Subcutaneous adipose tissue (tissue), 4 donors: ENCODE measurements around the gene SIPA1L3. TPM values are rescaled to one million over a fixed set of nuclear protein-coding genes. Genes with fewer than 3 reads are reported as not detected.

Source experiments
- CTCF ChIP-seq: fragments of 450-650 bp; IDR thresholded peaks from one replicate; pipeline ENCODE4 v1.5.1; 2016; ENCODE audit warnings: low read depth, mild to moderate bottlenecking, control low read depth, antibody characterized with exemption, moderate library complexity
- total RNA-seq, 4 donors: library from RNA; depleted of rRNA; stranded (reverse); fragments of >200 nt; gene quantifications; one replicate each; pipeline ENCODE4 v1.1.0, GENCODE V29; 2016

The SIPA1L3 gene
- total RNA-seq, 4 donors from 2014 or later, result 8.2 to 15.3 (median 11.6) TPM

DNA sequence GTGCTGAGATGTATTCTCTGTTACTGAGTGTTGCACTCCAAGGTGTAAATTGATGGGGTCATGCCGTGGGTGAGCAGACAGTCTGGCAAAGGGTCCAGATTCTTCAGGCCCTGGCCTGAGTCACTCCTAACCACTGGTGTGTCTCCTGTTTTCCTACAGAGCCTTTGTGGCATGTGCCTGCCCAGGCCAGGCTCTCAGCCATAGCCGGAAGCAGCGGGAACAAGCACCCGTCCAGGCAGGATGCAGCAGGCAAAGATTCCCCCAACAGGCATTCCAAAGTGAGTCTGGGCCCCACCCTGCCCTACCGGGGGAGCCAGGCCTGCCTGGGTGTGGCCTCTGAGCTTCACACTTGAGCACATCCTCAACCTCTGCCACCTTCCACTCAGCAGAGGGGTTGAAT, 255.1 kb downstream of the SIPA1L3 start:
- no peak for TF ChIP-seq CTCF

DNA sequence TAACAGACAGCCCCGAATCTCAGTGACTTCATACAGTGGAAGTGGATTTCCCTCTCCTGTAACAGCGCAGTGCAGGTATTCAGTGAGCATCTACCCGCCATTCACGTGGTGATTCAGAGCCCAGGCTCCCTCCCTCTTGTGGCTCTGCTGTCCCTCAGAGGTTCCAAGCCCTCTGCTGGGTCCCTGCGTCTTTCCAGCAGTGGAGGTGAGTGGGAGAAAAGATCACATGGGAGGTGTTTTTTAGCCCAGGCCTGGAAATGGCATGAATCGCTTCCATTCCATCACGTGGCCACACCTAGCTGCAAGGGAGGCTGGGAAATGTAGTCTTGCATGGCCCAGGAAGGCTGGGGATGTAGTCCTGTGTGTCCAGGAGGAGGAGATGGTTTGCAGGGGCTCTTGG, 255.6 kb downstream of the SIPA1L3 start:
- no peak for TF ChIP-seq CTCF

DNA sequence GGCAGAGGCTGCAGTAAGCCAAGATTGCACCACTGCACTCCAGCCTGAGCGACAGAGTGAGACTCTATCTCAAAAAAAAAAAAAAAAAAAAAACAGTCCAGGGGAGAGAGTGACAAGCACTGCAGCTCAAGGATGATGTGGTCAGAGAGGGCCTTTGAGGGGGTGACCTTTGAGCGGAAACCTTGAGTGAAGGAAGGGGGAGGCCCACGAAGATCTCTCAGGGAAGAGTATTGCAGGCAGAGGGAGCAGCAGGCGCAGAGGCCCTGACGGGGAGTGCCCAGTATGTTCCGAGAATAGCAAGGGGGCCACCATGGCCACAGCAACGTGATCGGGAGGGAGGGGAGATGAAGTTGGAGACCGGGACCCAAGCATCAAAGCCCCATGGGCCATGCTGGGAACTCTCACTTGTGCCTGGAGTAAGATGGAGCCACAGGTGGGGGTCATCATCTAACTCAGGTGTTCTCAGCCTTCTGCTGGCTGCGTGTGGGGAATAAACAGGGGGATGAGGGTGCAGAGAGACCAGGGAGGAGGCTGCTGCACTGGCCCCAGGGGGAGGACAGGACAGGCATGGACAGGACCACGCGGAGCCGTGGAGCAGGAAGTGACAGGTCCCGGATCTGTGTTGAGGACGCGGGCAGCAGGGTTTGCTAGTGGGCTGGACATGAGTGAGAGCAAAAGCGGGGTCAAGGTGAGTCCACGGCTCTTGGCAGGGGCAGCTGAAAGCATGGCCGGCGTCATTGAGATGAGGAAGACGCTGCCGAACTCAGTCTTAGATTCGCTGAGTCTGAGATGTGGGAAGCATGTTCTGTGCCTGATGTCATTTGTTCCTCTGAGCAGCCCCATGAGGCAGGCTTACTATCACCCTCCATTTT, 256.6 kb downstream of the SIPA1L3 start:
- no peak for TF ChIP-seq CTCF

- TF ChIP-seq CTCF, result no peak
These were observed 257.5 kb downstream of the SIPA1L3 start for GRCh38 chr19:38164526-38164925.

- TF ChIP-seq CTCF, result no peak
These were observed 258.3 kb downstream of the SIPA1L3 start for GRCh38 chr19:38165335-38165734.

DNA sequence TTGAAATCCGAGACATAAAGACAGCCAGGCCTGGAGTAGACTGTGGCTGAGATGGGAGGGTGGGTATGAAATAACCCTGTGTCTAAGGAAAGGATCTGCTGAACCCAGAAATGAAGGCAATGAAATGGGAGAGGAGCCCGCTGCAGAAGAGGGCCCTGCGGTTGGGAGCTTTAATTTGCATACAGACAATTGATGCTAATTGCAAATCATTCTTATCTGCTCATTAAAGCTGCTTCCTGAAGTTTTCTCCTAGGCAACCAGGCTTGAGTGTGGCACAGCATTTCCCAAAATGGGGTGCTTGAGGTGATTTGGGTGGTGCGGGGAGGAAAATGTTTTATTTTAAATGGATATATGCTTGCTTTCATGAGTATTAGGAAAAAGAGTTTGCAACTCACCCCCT, 261.6 kb downstream of the SIPA1L3 start:
- TF ChIP-seq CTCF, result no peak

- TF ChIP-seq CTCF, result no peak
These were observed 263.3 kb downstream of the SIPA1L3 start for GRCh38 chr19:38170334-38170733.
